GM12891 (cell line): ENCODE results near the gene INSYN1.

ENCODE experiments used
- DNase-seq: peaks from one replicate; pipeline ENCODE4 v3.0.0; 2011; ENCODE audit warnings: low spot score; ENCODE audit not compliant: insufficient read length
- FAIRE-seq: peaks from 2 replicates; lab custom pipeline; 2011; peaks lifted over from hg19 to GRCh38; lab: Jason Lieb, UNC
- PAX5 ChIP-seq: IDR thresholded peaks from 2 replicates; pipeline ENCODE4 v1.6.1; 2011; ENCODE audit warnings: low read length, moderate library complexity, mild to moderate bottlenecking; ENCODE audit not compliant: insufficient read depth, severe bottlenecking
- POLR2A ChIP-seq: IDR thresholded peaks from 2 replicates; pipeline ENCODE4 v1.6.1; 2011; ENCODE audit warnings: low read depth, low read length, control low read depth
- POLR2AphosphoS5 ChIP-seq: IDR thresholded peaks from 2 replicates; pipeline ENCODE4 v1.6.1; 2011; ENCODE audit warnings: low read depth, low read length, control low read depth
- POU2F2 ChIP-seq: IDR thresholded peaks from 2 replicates; pipeline ENCODE4 v1.6.1; 2011; ENCODE audit warnings: low read depth, mild to moderate bottlenecking, control low read depth, low read length, moderate library complexity
- SPI1 ChIP-seq: IDR thresholded peaks from 2 replicates; pipeline ENCODE4 v1.6.1; 2011; ENCODE audit warnings: low read depth, low read length, control low read depth
- TAF1 ChIP-seq: IDR thresholded peaks from 2 replicates; pipeline ENCODE4 v1.6.1; 2011; ENCODE audit warnings: low read depth, low read length, control low read depth

The INSYN1 gene

GRCh38 chr15:73749971-73750370 is 3.2 kb downstream of the INSYN1 start:
- FAIRE-seq: no peak

GRCh38 chr15:73749533-73749932 is 3.6 kb downstream of the INSYN1 start:
- FAIRE-seq (no peak), DNase-seq (no peak)
- TF ChIP-seq SPI1 (no peak), POLR2A (no peak), PAX5 (no peak), POLR2AphosphoS5 (no peak), TAF1 (no peak), POU2F2 (no peak)

More at GRCh38 chr15:73749971-73750370, 3.2 kb downstream of the INSYN1 start:
- no peak for TF ChIP-seq POU2F2
- no peak for TF ChIP-seq POLR2A
- TF ChIP-seq POLR2AphosphoS5: no peak
- TF ChIP-seq PAX5: no peak
- TF ChIP-seq SPI1: no peak
- no peak for TF ChIP-seq TAF1
- no peak for DNase-seq

- DNase-seq (no peak), FAIRE-seq (no peak)
- TF ChIP-seq POLR2AphosphoS5 (no peak), POU2F2 (no peak), POLR2A (no peak), TAF1 (no peak), SPI1 (no peak), PAX5 (no peak)
Measured at GRCh38 chr15:73748730-73749129, 4.4 kb downstream of the INSYN1 start.

GRCh38 chr15:73747847-73748590 is 5.1 kb downstream of the INSYN1 start:
- no peak for TF ChIP-seq TAF1
- TF ChIP-seq SPI1: no peak
- TF ChIP-seq POLR2AphosphoS5: no peak
- TF ChIP-seq PAX5: no peak
- no peak for TF ChIP-seq POU2F2
- no peak for TF ChIP-seq POLR2A
- FAIRE-seq (no peak), DNase-seq (no peak)

GRCh38 chr15:73746883-73747282 is 6.3 kb downstream of the INSYN1 start:
- TF ChIP-seq TAF1 (no peak), POLR2AphosphoS5 (no peak), PAX5 (no peak), POLR2A (no peak), SPI1 (no peak), POU2F2 (no peak)
- FAIRE-seq: no peak
- no peak for DNase-seq

GRCh38 chr15:73746261-73746660 is 6.9 kb downstream of the INSYN1 start:
- no peak for DNase-seq
- FAIRE-seq: no peak
- no peak for TF ChIP-seq TAF1
- TF ChIP-seq POU2F2: no peak
- TF ChIP-seq SPI1: no peak
- TF ChIP-seq POLR2AphosphoS5: no peak
- TF ChIP-seq PAX5: no peak
- TF ChIP-seq POLR2A: no peak

- TF ChIP-seq POLR2A (no peak), TAF1 (no peak), SPI1 (no peak), POU2F2 (no peak), POLR2AphosphoS5 (no peak), PAX5 (no peak)
- no peak for FAIRE-seq
- no peak for DNase-seq
Measured at GRCh38 chr15:73745073-73745472, 8.1 kb downstream of the INSYN1 start.

GRCh38 chr15:73744293-73744692 is 8.9 kb downstream of the INSYN1 start:
- FAIRE-seq (no peak), DNase-seq (no peak)
- no peak for TF ChIP-seq POLR2A
- no peak for TF ChIP-seq PAX5
- TF ChIP-seq POLR2AphosphoS5: no peak
- TF ChIP-seq SPI1: no peak
- TF ChIP-seq TAF1: no peak

- TF ChIP-seq PAX5: no peak
- no peak for TF ChIP-seq POU2F2
- TF ChIP-seq TAF1: no peak
- TF ChIP-seq SPI1: no peak
- no peak for TF ChIP-seq POLR2AphosphoS5
- no peak for TF ChIP-seq POLR2A
- FAIRE-seq: no peak
- no peak for DNase-seq
Measured at GRCh38 chr15:73741321-73741836, 11.8 kb downstream of the INSYN1 start.
